ENCODE results near the gene PKIB.

DNA sequence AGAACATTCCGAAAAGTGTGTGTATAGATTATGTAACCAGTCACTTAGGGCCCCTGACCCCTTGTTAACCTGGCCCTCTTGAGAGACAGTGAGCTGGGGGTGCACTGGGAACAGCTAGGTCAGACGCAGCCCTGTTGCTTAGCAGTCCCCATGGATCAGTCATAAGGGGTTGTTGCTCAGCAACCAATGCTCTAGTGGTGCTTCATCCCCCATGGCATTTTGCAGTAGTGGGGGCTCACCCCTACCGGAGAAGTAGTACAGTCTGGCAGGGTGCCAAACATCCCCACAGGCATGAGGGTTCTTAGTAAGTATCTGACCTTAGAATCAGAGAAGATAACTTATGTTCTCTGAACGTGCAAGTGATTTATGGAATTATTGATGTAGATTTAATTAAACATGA, 12.3 kb downstream of the PKIB start:
- no peak for TF ChIP-seq POLR2A (IDR thresholded peaks at IDR 0.05)
- TF ChIP-seq, protein P1, sequence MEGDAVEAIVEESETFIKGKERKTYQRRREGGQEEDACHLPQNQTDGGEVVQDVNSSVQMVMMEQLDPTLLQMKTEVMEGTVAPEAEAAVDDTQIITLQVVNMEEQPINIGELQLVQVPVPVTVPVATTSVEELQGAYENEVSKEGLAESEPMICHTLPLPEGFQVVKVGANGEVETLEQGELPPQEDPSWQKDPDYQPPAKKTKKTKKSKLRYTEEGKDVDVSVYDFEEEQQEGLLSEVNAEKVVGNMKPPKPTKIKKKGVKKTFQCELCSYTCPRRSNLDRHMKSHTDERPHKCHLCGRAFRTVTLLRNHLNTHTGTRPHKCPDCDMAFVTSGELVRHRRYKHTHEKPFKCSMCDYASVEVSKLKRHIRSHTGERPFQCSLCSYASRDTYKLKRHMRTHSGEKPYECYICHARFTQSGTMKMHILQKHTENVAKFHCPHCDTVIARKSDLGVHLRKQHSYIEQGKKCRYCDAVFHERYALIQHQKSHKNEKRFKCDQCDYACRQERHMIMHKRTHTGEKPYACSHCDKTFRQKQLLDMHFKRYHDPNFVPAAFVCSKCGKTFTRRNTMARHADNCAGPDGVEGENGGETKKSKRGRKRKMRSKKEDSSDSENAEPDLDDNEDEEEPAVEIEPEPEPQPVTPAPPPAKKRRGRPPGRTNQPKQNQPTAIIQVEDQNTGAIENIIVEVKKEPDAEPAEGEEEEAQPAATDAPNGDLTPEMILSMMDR (IDR thresholded peaks at IDR 0.05), result no peak

Data from esophagus squamous epithelium (tissue), 4 donors.